Uterus (tissue), 2 donors: ENCODE results near the gene MAP3K12.

Source experiments
- POLR2A ChIP-seq, 2 donors: fragments of 450-650 bp; IDR thresholded peaks; one replicate each; pipeline ENCODE4 v1.6.1; 2016; ENCODE audit warnings: antibody characterized with exemption in 2 of 2, mild to moderate bottlenecking in 1 of 2, moderate library complexity in 1 of 2
- TF ChIP-seq, protein P1 (sequence below), 4 experiments: fragments of 200-600 bp in 2 of 4; fragments of 450-650 bp in 2 of 4; sonication (generic) in 2 of 4; IDR thresholded peaks; one replicate each; pipeline ENCODE4 v1.5.1; 2016 to 2019; ENCODE audit warnings: antibody characterized with exemption in 4 of 4, mild to moderate bottlenecking in 2 of 4, moderate library complexity in 1 of 4

DNA sequence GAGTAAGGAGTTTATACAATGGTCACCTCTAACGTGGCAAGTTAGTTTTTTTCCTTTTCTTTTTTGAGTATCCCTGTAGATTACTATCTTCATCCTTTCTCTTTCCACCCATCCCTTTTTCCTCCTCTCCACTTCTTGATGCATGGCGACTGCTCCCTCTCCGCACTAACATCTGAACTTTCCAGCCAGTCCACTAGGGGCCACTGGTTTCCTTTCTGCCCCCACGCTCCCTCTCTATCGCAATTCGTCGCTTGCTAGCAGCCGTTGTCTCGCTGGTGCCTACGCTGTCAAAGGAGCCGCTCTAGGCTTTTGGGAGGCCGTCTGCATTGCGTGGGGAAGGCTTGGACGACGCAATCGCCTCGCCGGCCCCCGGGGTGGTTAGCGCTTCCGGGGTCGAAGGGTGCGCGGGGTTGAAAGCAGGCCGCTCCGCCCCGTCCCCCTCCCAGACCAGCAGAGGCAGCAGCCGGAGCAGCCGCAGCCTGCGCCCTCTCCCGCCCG, 47.5 kb downstream of the MAP3K12 start, which contains the start of gene PCBP2:
- TF ChIP-seq, protein P1, sequence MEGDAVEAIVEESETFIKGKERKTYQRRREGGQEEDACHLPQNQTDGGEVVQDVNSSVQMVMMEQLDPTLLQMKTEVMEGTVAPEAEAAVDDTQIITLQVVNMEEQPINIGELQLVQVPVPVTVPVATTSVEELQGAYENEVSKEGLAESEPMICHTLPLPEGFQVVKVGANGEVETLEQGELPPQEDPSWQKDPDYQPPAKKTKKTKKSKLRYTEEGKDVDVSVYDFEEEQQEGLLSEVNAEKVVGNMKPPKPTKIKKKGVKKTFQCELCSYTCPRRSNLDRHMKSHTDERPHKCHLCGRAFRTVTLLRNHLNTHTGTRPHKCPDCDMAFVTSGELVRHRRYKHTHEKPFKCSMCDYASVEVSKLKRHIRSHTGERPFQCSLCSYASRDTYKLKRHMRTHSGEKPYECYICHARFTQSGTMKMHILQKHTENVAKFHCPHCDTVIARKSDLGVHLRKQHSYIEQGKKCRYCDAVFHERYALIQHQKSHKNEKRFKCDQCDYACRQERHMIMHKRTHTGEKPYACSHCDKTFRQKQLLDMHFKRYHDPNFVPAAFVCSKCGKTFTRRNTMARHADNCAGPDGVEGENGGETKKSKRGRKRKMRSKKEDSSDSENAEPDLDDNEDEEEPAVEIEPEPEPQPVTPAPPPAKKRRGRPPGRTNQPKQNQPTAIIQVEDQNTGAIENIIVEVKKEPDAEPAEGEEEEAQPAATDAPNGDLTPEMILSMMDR (IDR thresholded peaks at IDR 0.05): peak; percentile 84 to 97 (median 93)
- TF ChIP-seq POLR2A (IDR thresholded peaks at IDR 0.05): peak; percentile 69 to 78
